ENCODE results near the gene PNMA6E.

DNA sequence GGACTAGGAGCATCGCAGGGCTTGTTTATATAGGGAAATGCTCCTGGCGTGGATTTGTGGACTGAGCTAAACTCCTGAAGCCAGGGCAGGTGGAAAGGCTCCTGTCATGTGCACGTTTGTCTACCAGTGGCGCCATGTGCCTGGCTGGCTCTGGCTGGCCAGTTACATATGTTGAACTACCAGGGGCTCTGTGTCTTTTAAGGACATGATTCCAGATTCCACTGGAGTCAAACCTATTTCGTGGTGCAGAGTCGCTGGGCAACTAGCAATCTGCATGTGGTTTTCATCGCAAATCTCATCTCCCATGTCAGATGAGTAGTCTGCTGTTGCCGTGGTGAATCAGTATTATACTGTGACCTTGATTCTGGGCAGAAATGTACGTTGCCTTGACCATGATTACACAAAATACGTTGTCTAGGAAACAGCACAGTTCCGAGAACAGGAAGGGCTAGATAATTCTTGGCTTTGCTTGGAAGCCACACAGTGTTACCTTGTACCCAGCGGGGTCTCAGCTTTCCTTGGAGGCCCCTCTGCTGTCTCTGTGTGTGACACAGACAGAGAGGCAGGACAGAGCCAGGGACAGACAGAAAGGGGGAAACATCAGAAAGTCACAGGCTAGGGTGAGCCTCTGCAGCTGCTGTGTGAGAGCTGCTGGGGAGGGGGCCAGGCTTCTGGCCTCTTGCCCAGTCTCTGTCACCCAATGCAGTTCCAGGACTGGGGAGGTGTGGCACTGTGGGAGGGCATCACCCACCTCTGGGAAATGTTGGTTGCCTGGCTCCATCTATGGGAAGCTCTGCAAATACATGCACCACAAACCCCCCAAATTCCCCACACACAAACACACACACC is 19.2 kb downstream of the PNMA6E start:
- TF ChIP-seq, protein P1, sequence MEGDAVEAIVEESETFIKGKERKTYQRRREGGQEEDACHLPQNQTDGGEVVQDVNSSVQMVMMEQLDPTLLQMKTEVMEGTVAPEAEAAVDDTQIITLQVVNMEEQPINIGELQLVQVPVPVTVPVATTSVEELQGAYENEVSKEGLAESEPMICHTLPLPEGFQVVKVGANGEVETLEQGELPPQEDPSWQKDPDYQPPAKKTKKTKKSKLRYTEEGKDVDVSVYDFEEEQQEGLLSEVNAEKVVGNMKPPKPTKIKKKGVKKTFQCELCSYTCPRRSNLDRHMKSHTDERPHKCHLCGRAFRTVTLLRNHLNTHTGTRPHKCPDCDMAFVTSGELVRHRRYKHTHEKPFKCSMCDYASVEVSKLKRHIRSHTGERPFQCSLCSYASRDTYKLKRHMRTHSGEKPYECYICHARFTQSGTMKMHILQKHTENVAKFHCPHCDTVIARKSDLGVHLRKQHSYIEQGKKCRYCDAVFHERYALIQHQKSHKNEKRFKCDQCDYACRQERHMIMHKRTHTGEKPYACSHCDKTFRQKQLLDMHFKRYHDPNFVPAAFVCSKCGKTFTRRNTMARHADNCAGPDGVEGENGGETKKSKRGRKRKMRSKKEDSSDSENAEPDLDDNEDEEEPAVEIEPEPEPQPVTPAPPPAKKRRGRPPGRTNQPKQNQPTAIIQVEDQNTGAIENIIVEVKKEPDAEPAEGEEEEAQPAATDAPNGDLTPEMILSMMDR (IDR thresholded peaks at IDR 0.05), result no peak
- TF ChIP-seq POLR2A (IDR thresholded peaks at IDR 0.05) (no peak), POLR2AphosphoS5 (IDR thresholded peaks at IDR 0.05) (no peak)
